CD4-positive, alpha-beta memory T cell (primary cell): ENCODE results near the gene LPAR2. TPM values are rescaled to one million over a fixed set of nuclear protein-coding genes. Genes with fewer than 3 reads are reported as not detected.

Experiments used
- CTCF ChIA-PET: fragments of 350-600 bp; sonication (Branson Sonifier 250); formaldehyde crosslinking; loops from one replicate; lab custom pipeline; 2021; ENCODE audit warnings: inconsistent platforms; ENCODE audit not compliant: partially characterized antibody; lab: Charles Lee
- POLR2A ChIA-PET: fragments of 350-600 bp; sonication (Branson Sonifier 250); formaldehyde crosslinking; loops from one replicate; lab custom pipeline; 2021; ENCODE audit not compliant: partially characterized antibody; lab: Charles Lee
- DNase-seq, 5 donors: peaks; one replicate each; pipeline versions ENCODE4 v3.0.0 to v3.0.0-alpha.2; 2020 to 2022; ENCODE audit warnings: mixed read lengths in 1 of 5
- H3K27ac ChIP-seq: one replicate; pipeline ENCODE4 v1.7.0; 2013; ENCODE audit warnings: low read depth, low read length
- H3K27me3 ChIP-seq: 2 replicates; pipeline ENCODE4 v1.7.0; 2013; ENCODE audit warnings: mild to moderate bottlenecking, low read length, moderate library complexity; ENCODE audit not compliant: insufficient read depth
- H3K36me3 ChIP-seq: 2 replicates; pipeline ENCODE4 v1.7.0; 2013; ENCODE audit warnings: mild to moderate bottlenecking, low read length, moderate library complexity; ENCODE audit not compliant: insufficient read depth
- H3K4me1 ChIP-seq: 2 replicates; pipeline ENCODE4 v1.7.0; 2013; ENCODE audit warnings: mild to moderate bottlenecking, low read length, moderate library complexity; ENCODE audit not compliant: insufficient read depth
- H3K4me3 ChIP-seq, 2 donors: one replicate each; pipeline ENCODE4 v1.7.0; 2013; ENCODE audit warnings: low read length in 2 of 2, mild to moderate bottlenecking in 1 of 2
- H3K9me3 ChIP-seq, 2 donors: one replicate each; pipeline ENCODE4 v1.7.0; 2013; ENCODE audit warnings: low read length in 2 of 2, control low read depth in 1 of 2; ENCODE audit not compliant: control insufficient read depth in 1 of 2
- H3K27ac Mint-ChIP-seq, 7 donors: one replicate each; pipeline ENCODE4 v1.8.0; 2020 to 2021; ENCODE audit warnings: mixed read lengths in 7 of 7, mild to moderate bottlenecking in 6 of 7, inconsistent platforms in 3 of 7, moderate library complexity in 3 of 7
- H3K27me3 Mint-ChIP-seq, 2 donors: one replicate each; pipeline ENCODE4 v1.8.0; 2020 to 2021; ENCODE audit warnings: mixed read lengths in 2 of 2
- H3K36me3 Mint-ChIP-seq, 2 donors: one replicate each; pipeline ENCODE4 v1.8.0; 2020 to 2021; ENCODE audit warnings: mixed read lengths in 2 of 2, inconsistent platforms in 1 of 2, mild to moderate bottlenecking in 1 of 2
- H3K4me1 Mint-ChIP-seq, 4 donors: one replicate each; pipeline ENCODE4 v1.8.0; 2020 to 2021; ENCODE audit warnings: mixed read lengths in 4 of 4, mild to moderate bottlenecking in 1 of 4
- H3K4me3 Mint-ChIP-seq, 8 donors: one replicate each; pipeline ENCODE4 v1.8.0; 2020 to 2021; ENCODE audit warnings: mixed read lengths in 8 of 8, mild to moderate bottlenecking in 7 of 8, moderate library complexity in 6 of 8, inconsistent platforms in 3 of 8
- H3K9me3 Mint-ChIP-seq, 8 donors: one replicate each; pipeline ENCODE4 v1.8.0; 2020 to 2021; ENCODE audit warnings: mixed read lengths in 8 of 8, mild to moderate bottlenecking in 5 of 8, inconsistent platforms in 3 of 8, moderate library complexity in 1 of 8
- intact Hi-C: fragments of 100-400 bp; cut with micrococcal nuclease; formaldehyde crosslinking; loops from one replicate; pipeline ENCODE4 v1.15.1; 2023
- polyA plus RNA-seq, 2 donors: library from polyadenylated mRNA; unstranded; fragments of 300-500 nt; fragmentation: Illumina TruSeq; gene quantifications; one replicate each; pipeline ENCODE4 v1.2.3, GENCODE V29; 2021
- total RNA-seq, 2 experiments: library from RNA; stranded (reverse); gene quantifications; one replicate each; pipeline ENCODE4 v1.2.3, GENCODE V29; 2021

LPAR2 gene
- total and polyA plus RNA-seq, 4 experiments from 2014 or later = 27.2 to 72.4 (median 54.2) TPM

- peaks cover 5% of the 10 kb centered on the region for H3K36me3 ChIP-seq
- no peaks in the 10 kb centered on the region for H3K9me3 ChIP-seq
- no peaks in the 10 kb centered on the region for H3K27me3 Mint-ChIP-seq
- peaks cover 9 to 22% (median 15%) of the 10 kb centered on the region in 4 donors for H3K4me1 Mint-ChIP-seq
- H3K27ac ChIP-seq = no peak overlapping the region
- H3K4me1 ChIP-seq = peaks cover 7% of the 10 kb centered on the region
- DNase-seq = no peak
- H3K9me3 Mint-ChIP-seq = peaks cover 0 to 1% (median 0%) of the 10 kb centered on the region in 8 donors
- H3K4me3 ChIP-seq = no peak overlapping the region
- peak overlapping the region in 2 of 7 donors; percentile 22 to 56 for H3K27ac Mint-ChIP-seq
- POLR2A ChIA-PET = interaction anchor here (1.1 kb wide), 1 partner anchor 10 kb away, joined by 3 read pairs; no protein-coding TSS in a partner anchor
- intact Hi-C loops = no loop called here
- no peak overlapping the region for H3K4me3 Mint-ChIP-seq
- H3K36me3 Mint-ChIP-seq = peaks cover 2 to 15% of the 10 kb centered on the region in 2 donors
- CTCF ChIA-PET = interaction anchor here (1.3 to 6.2 kb wide), 3 partner anchors 9 to 32 kb away, joined by 3 to 31 read pairs (median 4); no protein-coding TSS in a partner anchor
- no peaks in the 10 kb centered on the region for H3K27me3 ChIP-seq
These were observed 47.6 kb downstream of the LPAR2 start for GRCh38 chr19:19580418-19580817.

- Mint-ChIP-seq H3K4me1 (peaks cover 8 to 22% (median 16%) of the 10 kb centered on the region in 4 donors), H3K36me3 (peaks cover 0 to 15% of the 10 kb centered on the region in 2 donors), H3K27ac (peak overlapping the region in 2 of 7 donors; percentile 36 to 56), H3K27me3 (no peaks in the 10 kb centered on the region), H3K4me3 (no peak overlapping the region), H3K9me3 (peaks cover 0 to 1% (median 0%) of the 10 kb centered on the region in 8 donors)
- CTCF ChIA-PET = interaction anchor here (1.3 to 6.2 kb wide), 3 partner anchors 10 to 33 kb away, joined by 3 to 31 read pairs (median 4); no protein-coding TSS in a partner anchor
- Histone ChIP-seq H3K4me3 (no peak overlapping the region), H3K4me1 (peaks cover 7% of the 10 kb centered on the region), H3K9me3 (no peaks in the 10 kb centered on the region), H3K27me3 (no peaks in the 10 kb centered on the region), H3K27ac (no peak overlapping the region), H3K36me3 (peaks cover 5% of the 10 kb centered on the region)
- intact Hi-C loops = no loop called here
- DNase-seq = no peak
- POLR2A ChIA-PET = interaction anchor here (1.1 to 1.2 kb wide), 2 partner anchors 11 to 44 kb away, joined by 3 read pairs; no protein-coding TSS in a partner anchor
These were observed 48.3 kb downstream of the LPAR2 start for GRCh38 chr19:19579533-19580361.

GRCh38 chr19:19578252-19578651, 49.8 kb downstream of the LPAR2 start:
- intact Hi-C loops = no loop called here
- Mint-ChIP-seq H3K27me3 (no peaks in the 10 kb centered on the region), H3K4me3 (no peak overlapping the region), H3K4me1 (peaks cover 9 to 22% (median 17%) of the 10 kb centered on the region in 4 donors), H3K36me3 (peaks cover 1 to 16% of the 10 kb centered on the region in 2 donors), H3K27ac (peak overlapping the region in 1 of 7 donors; percentile 25), H3K9me3 (peaks cover 0 to 1% (median 0%) of the 10 kb centered on the region in 8 donors)
- no peak for DNase-seq
- peaks cover 7% of the 10 kb centered on the region for H3K4me1 ChIP-seq
- H3K27ac ChIP-seq = no peak overlapping the region
- ChIA-PET POLR2A (interaction anchor here (0.6 to 1.2 kb wide), 3 partner anchors 19 to 48 kb away, joined by 3 to 6 read pairs (median 3); no protein-coding TSS in a partner anchor), CTCF (interaction anchor here (0.6 to 6.2 kb wide), 5 partner anchors 10 to 66 kb away, joined by 3 to 31 read pairs (median 3); partner anchors contain the start of gene GMIP)
- H3K4me3 ChIP-seq = no peak overlapping the region
- H3K27me3 ChIP-seq = no peaks in the 10 kb centered on the region
- peaks cover 5% of the 10 kb centered on the region for H3K36me3 ChIP-seq
- H3K9me3 ChIP-seq = no peaks in the 10 kb centered on the region

GRCh38 chr19:19575411-19575810, 52.6 kb downstream of the LPAR2 start:
- POLR2A ChIA-PET = interaction anchor here (1.2 kb wide), 1 partner anchor 53 kb away, joined by 5 read pairs; the partner anchor contains the start of gene LPAR2
- peaks cover 6% of the 10 kb centered on the region for H3K36me3 ChIP-seq
- DNase-seq = no peak
- Mint-ChIP-seq H3K27me3 (no peaks in the 10 kb centered on the region), H3K36me3 (peaks cover 8 to 17% of the 10 kb centered on the region in 2 donors), H3K4me3 (no peak overlapping the region), H3K4me1 (peaks cover 2 to 15% (median 10%) of the 10 kb centered on the region in 4 donors), H3K27ac (peak overlapping the region in 3 of 7 donors; percentile 9 to 66 (median 12)), H3K9me3 (peaks cover 0 to 1% (median 0%) of the 10 kb centered on the region in 8 donors)
- no peak overlapping the region for H3K27ac ChIP-seq
- H3K9me3 ChIP-seq = no peaks in the 10 kb centered on the region
- intact Hi-C loops = no loop called here
- no peaks in the 10 kb centered on the region for H3K4me1 ChIP-seq
- no peak overlapping the region for H3K4me3 ChIP-seq
- CTCF ChIA-PET = interaction anchor here (2.1 kb wide), 1 partner anchor 22 kb away, joined by 11 read pairs; no protein-coding TSS in a partner anchor
- no peaks in the 10 kb centered on the region for H3K27me3 ChIP-seq

Other genes starting within 250 kb of the LPAR2 start
- gene GATAD2A, start 222.5 kb downstream of the LPAR2 start, total RNA-seq = 100 to 1,000 TPM; 101 to 108 TPM
- 10 to 100 TPM in 1 of 2 donors, 1 to 10 TPM in 1; 3.8 to 30.6 TPM for gene GATAD2A, start 222.5 kb downstream of the LPAR2 start, polyA plus RNA-seq
- gene TSSK6, start 112.7 kb downstream of the LPAR2 start, total RNA-seq = 10 to 100 TPM in 1 of 2 experiments, 1 to 10 TPM in 1; 9.7 to 10.4 TPM
- 1 to 10 TPM; 1.1 to 2.0 TPM for gene TSSK6, start 112.7 kb downstream of the LPAR2 start, polyA plus RNA-seq
- gene NDUFA13, start 112.0 kb downstream of the LPAR2 start, total RNA-seq = 100 to 1,000 TPM; 191 to 199 TPM
- gene NDUFA13, start 112.0 kb downstream of the LPAR2 start, polyA plus RNA-seq = 100 to 1,000 TPM; 264 to 316 TPM
- 10 to 100 TPM; 15.6 to 18.7 TPM for gene YJEFN3, start 99.3 kb downstream of the LPAR2 start, total RNA-seq
- under 1 TPM in 1 of 2 donors, not detected in 1; 0.25 TPM for gene YJEFN3, start 99.3 kb downstream of the LPAR2 start, polyA plus RNA-seq
- under 1 TPM; 0.09 to 0.14 TPM for gene CILP2, start 90.0 kb downstream of the LPAR2 start, total RNA-seq
- not detected for gene CILP2, start 90.0 kb downstream of the LPAR2 start, polyA plus RNA-seq
- gene PBX4, start 9.5 kb downstream of the LPAR2 start, total RNA-seq = 10 to 100 TPM; 46.5 to 56.3 TPM
- gene PBX4, start 9.5 kb downstream of the LPAR2 start, polyA plus RNA-seq = 10 to 100 TPM in 1 of 2 donors, 1 to 10 TPM in 1; 3.9 to 11.8 TPM
- 100 to 1,000 TPM; 101 to 105 TPM for gene GMIP, start 15.4 kb upstream of the LPAR2 start, total RNA-seq
- 10 to 100 TPM; 28.4 to 49.7 TPM for gene GMIP, start 15.4 kb upstream of the LPAR2 start, polyA plus RNA-seq
- 100 to 1,000 TPM; 137 to 139 TPM for gene ATP13A1, start 35.5 kb upstream of the LPAR2 start, total RNA-seq
- gene ATP13A1, start 35.5 kb upstream of the LPAR2 start, polyA plus RNA-seq = 10 to 100 TPM; 21.3 to 54.7 TPM
- 100 to 1,000 TPM; 152 to 156 TPM for gene ZNF101, start 40.6 kb upstream of the LPAR2 start, total RNA-seq
- 100 to 1,000 TPM in 1 of 2 donors, 10 to 100 TPM in 1; 97.3 to 113 TPM for gene ZNF101, start 40.6 kb upstream of the LPAR2 start, polyA plus RNA-seq
- 10 to 100 TPM; 31.2 to 32.2 TPM for gene ZNF14, start 104.9 kb upstream of the LPAR2 start, total RNA-seq
- 10 to 100 TPM; 13.9 to 22.7 TPM for gene ZNF14, start 104.9 kb upstream of the LPAR2 start, polyA plus RNA-seq
- gene ZNF506, start 193.5 kb upstream of the LPAR2 start, total RNA-seq = 10 to 100 TPM; 76.4 to 80.5 TPM
- gene ZNF506, start 193.5 kb upstream of the LPAR2 start, polyA plus RNA-seq = 10 to 100 TPM in 1 of 2 donors, 1 to 10 TPM in 1; 9.6 to 29.2 TPM
- gene ZNF253, start 237.7 kb upstream of the LPAR2 start, total RNA-seq = 10 to 100 TPM; 23.8 to 25.8 TPM
- gene ZNF253, start 237.7 kb upstream of the LPAR2 start, polyA plus RNA-seq = 1 to 10 TPM; 5.5 to 8.8 TPM